A673 (cell line): Measurements from ENCODE around the gene ZNRF3. TPM values are rescaled to one million over a fixed set of nuclear protein-coding genes. Genes with fewer than 3 reads are reported as not detected.

Experiments used
- BruUV-seq: library from RNA; stranded (reverse); fragments of 400-500 nt; replicated peaks from 2 replicates; lab custom pipeline; 2021; lab: Mats Ljungman, UMichigan
- CTCF ChIA-PET: fragments of 300-600 bp; sonication (Branson Sonifier 250); formaldehyde crosslinking; loops from one replicate; lab custom pipeline; 2022; ENCODE audit warnings: antibody characterized with exemption; lab: Charles Lee
- POLR2A ChIA-PET: fragments of 300-600 bp; sonication (Branson Sonifier 250); formaldehyde crosslinking; loops from one replicate; lab custom pipeline; 2022; ENCODE audit warnings: antibody characterized with exemption; ENCODE audit not compliant: low non-redundant PET; lab: Charles Lee
- DNase-seq: peaks from one replicate; pipeline ENCODE4 v3.0.0-alpha.2; 2015; ENCODE audit warnings: low spot score
- H3K27ac ChIP-seq: fragments of 200-600 bp; sonication (generic); 2 replicates; pipeline ENCODE4 v1.5.1; 2016; ENCODE audit warnings: mixed run types, low read depth, mild to moderate bottlenecking, mixed read lengths, antibody characterized with exemption, low read length; ENCODE audit not compliant: poor library complexity, severe bottlenecking
- H3K27me3 ChIP-seq: fragments of 200-600 bp; sonication (generic); replicated peaks from 2 replicates; pipeline ENCODE4 v1.6.1; 2017; ENCODE audit warnings: mixed run types, low read depth, mild to moderate bottlenecking, mixed read lengths, antibody characterized with exemption, low read length; ENCODE audit not compliant: insufficient read depth, poor library complexity
- H3K36me3 ChIP-seq: fragments of 200-600 bp; sonication (generic); 2 replicates; pipeline ENCODE4 v1.6.1; 2016; ENCODE audit warnings: mixed run types, mild to moderate bottlenecking, mixed read lengths, antibody characterized with exemption, low read length; ENCODE audit not compliant: insufficient read depth, poor library complexity, severe bottlenecking
- H3K4me1 ChIP-seq: fragments of 200-600 bp; sonication (generic); 2 replicates; pipeline ENCODE4 v1.6.1; 2017; ENCODE audit warnings: mixed run types, mild to moderate bottlenecking, mixed read lengths, antibody characterized with exemption, low read length; ENCODE audit not compliant: insufficient read depth, poor library complexity, severe bottlenecking
- H3K4me3 ChIP-seq: fragments of 200-600 bp; sonication (generic); 2 replicates; pipeline ENCODE4 v1.5.1; 2016; ENCODE audit warnings: low read depth, mixed run types, mild to moderate bottlenecking, mixed read lengths, low read length; ENCODE audit not compliant: poor library complexity, severe bottlenecking
- H3K9me3 ChIP-seq: fragments of 200-600 bp; sonication (generic); 2 replicates; pipeline ENCODE4 v1.6.1; 2016; ENCODE audit warnings: mixed run types, low read depth, mild to moderate bottlenecking, mixed read lengths, antibody characterized with exemption, low read length; ENCODE audit not compliant: poor library complexity, severe bottlenecking
- CTCF ChIP-seq: fragments of 300-800, 200-600 bp; sonication (generic); conservative IDR thresholded peaks from 2 replicates; pipeline ENCODE4 v1.5.1; 2017; ENCODE audit warnings: low read depth, mild to moderate bottlenecking, antibody characterized with exemption, low read length, moderate library complexity, mixed read lengths
- EZH2 ChIP-seq: fragments of 200-600 bp; sonication (generic); IDR thresholded peaks from 2 replicates; pipeline ENCODE4 v1.6.1; 2017; ENCODE audit warnings: borderline replicate concordance, low read depth, mild to moderate bottlenecking, mixed read lengths, antibody characterized with exemption, low read length; ENCODE audit not compliant: poor library complexity, severe bottlenecking
- intact Hi-C: fragments of 100-400 bp; cut with micrococcal nuclease; formaldehyde crosslinking; loops from one replicate; pipeline ENCODE4 v1.10.0; 2022; ENCODE audit not compliant: unreplicated experiment
- total RNA-seq: library from RNA; stranded (reverse); gene quantifications from 2 replicates; pipeline ENCODE4 v1.2.3, GENCODE V29; 2021

ZNRF3 gene
- total RNA-seq, 1 experiment from 2014 or later: 11.9 TPM

DNA sequence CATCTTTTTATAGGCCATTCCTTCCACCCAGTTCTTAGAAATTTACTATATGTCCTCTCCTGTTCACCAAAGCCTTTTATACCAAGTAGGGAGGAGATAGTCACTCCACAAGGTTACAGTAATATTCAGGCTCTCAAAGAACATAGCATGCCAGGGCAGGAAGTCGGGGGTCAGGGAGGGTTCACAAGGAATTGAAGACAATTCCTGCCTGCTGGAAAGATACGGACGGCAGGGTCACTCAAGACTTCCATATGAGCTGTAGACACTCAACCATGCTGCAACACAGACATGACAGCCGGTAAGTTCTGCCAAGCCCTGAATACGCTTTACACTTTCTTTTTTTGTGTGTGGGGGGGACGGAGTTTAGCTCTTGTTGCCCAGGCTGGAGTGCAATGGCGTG, 177.6 kb downstream of the ZNRF3 start:
- Histone ChIP-seq H3K4me1 (peaks cover 12% of the 10 kb centered on the region), H3K27ac (no peak overlapping the region), H3K4me3 (no peak overlapping the region), H3K36me3 (no peaks in the 10 kb centered on the region), H3K9me3 (no peaks in the 10 kb centered on the region), H3K27me3 (no peaks in the 10 kb centered on the region)
- DNase-seq: no peak
- CTCF ChIA-PET: no interaction called here
- intact Hi-C loops: no loop called here
- BruUV-seq: no TSS peak
- POLR2A ChIA-PET: no interaction called here
- TF ChIP-seq CTCF (no peak), EZH2 (no peak)

DNA sequence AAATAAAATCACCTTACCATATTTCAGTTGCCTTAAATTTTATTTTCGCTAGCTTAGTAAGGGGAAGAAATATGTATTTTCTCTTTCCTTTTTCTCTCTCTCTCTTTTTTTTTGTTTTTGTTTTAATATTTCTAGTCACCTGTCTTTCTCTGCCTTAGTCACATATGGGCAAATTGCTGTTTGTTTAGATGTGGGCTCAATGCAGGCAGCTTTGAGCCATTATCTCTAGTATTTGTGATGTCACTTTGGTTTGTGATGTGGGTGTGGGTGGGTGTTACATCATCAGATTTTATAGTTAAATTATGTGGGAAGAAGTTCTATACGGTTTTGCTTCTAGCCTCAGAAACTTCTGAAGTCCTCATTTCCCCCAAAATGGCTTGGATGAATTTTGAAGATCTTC, 178.4 kb downstream of the ZNRF3 start, which contains the start of gene C22orf31:
Gene C22orf31, minus strand, starts transcription at position 59 of the 400 bp plus-strand sequence. Its CDS starts 39 bp downstream, at position 20.
- intact Hi-C loops: no loop called here
- ChIA-PET POLR2A (no interaction called here), CTCF (no interaction called here)
- Histone ChIP-seq H3K9me3 (no peaks in the 10 kb centered on the region), H3K4me3 (no peak within 1 kb of the TSS), H3K4me1 (peaks cover 12% of the 10 kb centered on the region), H3K27ac (no peak within 1 kb of the TSS), H3K27me3 (no peaks in the 10 kb centered on the region), H3K36me3 (no peaks in the 10 kb centered on the region)
- TF ChIP-seq CTCF (no peak), EZH2 (no peak)
- BruUV-seq: no TSS peak
- DNase-seq: no peak

- H3K27me3 ChIP-seq: no peaks in the 10 kb centered on the region
- H3K36me3 ChIP-seq: no peaks in the 10 kb centered on the region
- DNase-seq: no peak
- peaks cover 12% of the 10 kb centered on the region for H3K4me1 ChIP-seq
- no TSS peak for BruUV-seq
- H3K27ac ChIP-seq: no peak overlapping the region
- no peaks in the 10 kb centered on the region for H3K9me3 ChIP-seq
- CTCF ChIA-PET: no interaction called here
- TF ChIP-seq EZH2 (no peak), CTCF (no peak)
- no peak overlapping the region for H3K4me3 ChIP-seq
- intact Hi-C loops: no loop called here
- POLR2A ChIA-PET: no interaction called here
Observed at GRCh38 chr22:29062286-29062821, 179.0 kb downstream of the ZNRF3 start.
